Gastroesophageal sphincter (tissue), 4 donors: ENCODE data around the gene RAB13. TPM values are rescaled to one million over a fixed set of nuclear protein-coding genes. Genes with fewer than 3 reads are reported as not detected.
A peak's percentile ranks its signal among the peaks of the same experiment; 100 is the strongest.
"Not testable (repeated sequence)": the region's sequence is repeated elsewhere in the genome, so short reads cannot be mapped to it uniquely, and the experiment has no call there.

Experiments
- ATAC-seq: fragments of 150-250 bp; one replicate; pipeline ENCODE4 v1.9.1; 2016; ENCODE audit warnings: mild to moderate bottlenecking, moderate library complexity
- H3K27ac ChIP-seq, 4 donors: fragments of 200-600 bp; sonication (generic) in 3 of 4; 1 replicate in 3 of 4; 2 replicates in 1 of 4; pipeline ENCODE4 v1.5.1; 2016 to 2019
- H3K27me3 ChIP-seq: fragments of 200-600 bp; sonication (generic); one replicate; pipeline ENCODE4 v1.5.1; 2019
- H3K36me3 ChIP-seq, 2 donors: fragments of 200-600 bp; sonication (generic); one replicate each; pipeline ENCODE4 v1.5.1; 2019; ENCODE audit warnings: control low read depth in 1 of 2
- H3K4me1 ChIP-seq, 3 donors: fragments of 200-600 bp; sonication (generic); 1 replicate in 2 of 3; 2 replicates in 1 of 3; pipeline ENCODE4 v1.5.1; 2016 to 2019; ENCODE audit warnings: control low read depth in 2 of 3
- H3K4me3 ChIP-seq, 2 donors: fragments of 200-600 bp; sonication (generic); one replicate each; pipeline ENCODE4 v1.5.1; 2019; ENCODE audit warnings: mild to moderate bottlenecking in 1 of 2, moderate library complexity in 1 of 2
- H3K9me3 ChIP-seq, 3 donors: fragments of 200-600 bp; sonication (generic); one replicate each; pipeline ENCODE4 v1.5.1; 2017 to 2019; ENCODE audit warnings: control low read depth in 2 of 3
- CTCF ChIP-seq, 4 experiments: fragments of 200-600 bp in 2 of 4; fragments of 450-650 bp in 2 of 4; sonication (generic) in 1 of 4; IDR thresholded peaks; one replicate each; pipeline ENCODE4 v1.5.1; 2017 to 2019; ENCODE audit warnings: antibody characterized with exemption in 4 of 4, mild to moderate bottlenecking in 2 of 4, moderate library complexity in 2 of 4
- EP300 ChIP-seq: sonication (generic); formaldehyde crosslinking; IDR thresholded peaks from one replicate; pipeline ENCODE4 v1.6.1; 2017; ENCODE audit warnings: antibody characterized with exemption, mild to moderate bottlenecking
- POLR2A ChIP-seq, 2 donors: fragments of 450-650 bp; IDR thresholded peaks; one replicate each; pipeline ENCODE4 v1.6.1; 2017; ENCODE audit warnings: antibody characterized with exemption in 2 of 2, mild to moderate bottlenecking in 2 of 2, moderate library complexity in 1 of 2
- POLR2AphosphoS5 ChIP-seq: sonication (generic); formaldehyde crosslinking; IDR thresholded peaks from one replicate; pipeline ENCODE4 v1.6.1; 2017; ENCODE audit warnings: antibody characterized with exemption
- WGBS, 2 donors: methylation state at CpG; one replicate each; pipeline ENCODE4 v1.1.5; 2018; ENCODE audit warnings: low coverage in 1 of 2; 5-methylcytosine and 5-hydroxymethylcytosine counted together
- total RNA-seq, 4 donors: library from RNA; depleted of rRNA; stranded (reverse); fragments of >200 nt; gene quantifications; one replicate each; pipeline ENCODE4 v1.1.0, GENCODE V29; 2016

RAB13 gene
- total RNA-seq, 4 donors from 2014 or later, result 43.6 to 50.7 (median 48.9) TPM

GRCh38 chr1:153987621-153988020 is 1.5 kb upstream of the RAB13 start:
- Histone ChIP-seq H3K9me3 (no peaks in the 10 kb centered on the region), H3K27ac (peak overlapping the region in 2 of 4 donors; percentile 88 to 92), H3K36me3 (peaks cover 0 to 21% of the 10 kb centered on the region in 2 donors), H3K27me3 (no peaks in the 10 kb centered on the region), H3K4me1 (peaks cover 6 to 56% (median 14%) of the 10 kb centered on the region in 3 donors), H3K4me3 (no peak overlapping the region)
- no peak for ATAC-seq
- no peak for TF ChIP-seq POLR2AphosphoS5
- no peak for TF ChIP-seq EP300
- TF ChIP-seq CTCF (IDR thresholded peaks at IDR 0.05), result no peak
- no peak for TF ChIP-seq POLR2A (IDR thresholded peaks at IDR 0.05)
- 72 to 81% methylated on average over 3 to 8 of the region's 8 CpGs for WGBS, 2 donors

- H3K4me1 ChIP-seq, result peaks cover 0 to 43% (median 6%) of the 10 kb centered on the region in 3 donors
- peaks cover 0 to 33% of the 10 kb centered on the region in 2 donors for H3K36me3 ChIP-seq
- peak; percentile 56 for ATAC-seq
- H3K27ac ChIP-seq, result peak overlapping the region; percentile 51 to 92 (median 86)
- H3K4me3 ChIP-seq, result peak overlapping the region; percentile 52 to 65
- H3K9me3 ChIP-seq, result no peaks in the 10 kb centered on the region
- WGBS, 2 donors, result 0 to 6% methylated on average over 3 to 7 of the region's 7 CpGs
- no peaks in the 10 kb centered on the region for H3K27me3 ChIP-seq
- peak; percentile 14 to 24 for TF ChIP-seq POLR2A (IDR thresholded peaks at IDR 0.05)
- peak; percentile 78 for TF ChIP-seq POLR2AphosphoS5
- TF ChIP-seq CTCF (IDR thresholded peaks at IDR 0.05), result no peak
- no peak for TF ChIP-seq EP300
Observed at GRCh38 chr1:153985341-153985912, 712 bp downstream of the RAB13 start.

GRCh38 chr1:153984123-153984894 is 1.8 kb downstream of the RAB13 start:
- H3K27ac ChIP-seq, result peak overlapping the region in 3 of 4 donors; percentile 83 to 92 (median 88)

GRCh38 chr1:153981735-153982134 is 4.4 kb downstream of the RAB13 start:
- peaks cover 0 to 46% (median 0%) of the 10 kb centered on the region in 3 donors for H3K4me1 ChIP-seq
- H3K36me3 ChIP-seq, result peaks cover 0 to 38% of the 10 kb centered on the region in 2 donors
- ATAC-seq, H3K4me3 ChIP-seq, H3K27me3 ChIP-seq, H3K9me3 ChIP-seq, H3K27ac ChIP-seq: not testable (repeated sequence)
- 78% methylated on average over 2 of the region's 2 CpGs; no CpG with 5 or more reads in 1 of the 2 donors for WGBS, 2 donors

More at GRCh38 chr1:153984123-153984894, 1.8 kb downstream of the RAB13 start:
- no peak for ATAC-seq
- Histone ChIP-seq H3K4me1 (peaks cover 0 to 35% (median 3%) of the 10 kb centered on the region in 3 donors), H3K27me3 (no peaks in the 10 kb centered on the region), H3K9me3 (no peaks in the 10 kb centered on the region), H3K4me3 (peak overlapping the region in 1 of 2 donors; percentile 65), H3K36me3 (peaks cover 0 to 38% of the 10 kb centered on the region in 2 donors)
- WGBS, 2 donors, result 49 to 50% methylated on average over 5 to 6 of the region's 6 CpGs
- TF ChIP-seq POLR2A (IDR thresholded peaks at IDR 0.05), result no peak

- H3K27ac ChIP-seq, H3K4me3 ChIP-seq, H3K9me3 ChIP-seq, H3K27me3 ChIP-seq, ATAC-seq: not testable (repeated sequence)
- Histone ChIP-seq H3K4me1 (peaks cover 0 to 39% (median 6%) of the 10 kb centered on the region in 3 donors), H3K36me3 (peaks cover 0 to 60% of the 10 kb centered on the region in 2 donors)
- 88% methylated on average over 5 to 10 of the region's 12 CpGs for WGBS, 2 donors
Observed at GRCh38 chr1:153979091-153979490, 7.0 kb downstream of the RAB13 start.

GRCh38 chr1:153978274-153978909 is 7.7 kb downstream of the RAB13 start:
- TF ChIP-seq CTCF (IDR thresholded peaks at IDR 0.05) (no peak), EP300 (no peak), POLR2AphosphoS5 (no peak)
- 54 to 63% methylated on average over 8 to 9 of the region's 9 CpGs for WGBS, 2 donors
- peaks cover 0 to 32% (median 6%) of the 10 kb centered on the region in 3 donors for H3K4me1 ChIP-seq
- no peaks in the 10 kb centered on the region for H3K9me3 ChIP-seq
- no peaks in the 10 kb centered on the region for H3K27me3 ChIP-seq
- peak overlapping the region; percentile 68 to 96 for H3K4me3 ChIP-seq
- H3K36me3 ChIP-seq, result peaks cover 0 to 64% of the 10 kb centered on the region in 2 donors
- ATAC-seq, result no peak
- H3K27ac ChIP-seq, result peak overlapping the region in 3 of 4 donors; percentile 90 to 95 (median 94)
